Neural progenitor cell (in vitro differentiated cells): ENCODE data around the gene SPTLC1.
"Not testable (repeated sequence)": the region's sequence is repeated elsewhere in the genome, so short reads cannot be mapped to it uniquely, and the experiment has no call there.

Source experiments
- EZH2 ChIP-seq: fragments of 200-600 bp; sonication (generic); IDR thresholded peaks from 2 replicates; pipeline ENCODE4 v1.6.1; 2017; ENCODE audit warnings: antibody characterized with exemption, mild to moderate bottlenecking, moderate library complexity
- TF ChIP-seq, protein P1 (sequence below): fragments of 200-600 bp; sonication (generic); IDR thresholded peaks from 2 replicates; pipeline ENCODE4 v1.5.1; 2017; ENCODE audit warnings: antibody characterized with exemption, mild to moderate bottlenecking

DNA sequence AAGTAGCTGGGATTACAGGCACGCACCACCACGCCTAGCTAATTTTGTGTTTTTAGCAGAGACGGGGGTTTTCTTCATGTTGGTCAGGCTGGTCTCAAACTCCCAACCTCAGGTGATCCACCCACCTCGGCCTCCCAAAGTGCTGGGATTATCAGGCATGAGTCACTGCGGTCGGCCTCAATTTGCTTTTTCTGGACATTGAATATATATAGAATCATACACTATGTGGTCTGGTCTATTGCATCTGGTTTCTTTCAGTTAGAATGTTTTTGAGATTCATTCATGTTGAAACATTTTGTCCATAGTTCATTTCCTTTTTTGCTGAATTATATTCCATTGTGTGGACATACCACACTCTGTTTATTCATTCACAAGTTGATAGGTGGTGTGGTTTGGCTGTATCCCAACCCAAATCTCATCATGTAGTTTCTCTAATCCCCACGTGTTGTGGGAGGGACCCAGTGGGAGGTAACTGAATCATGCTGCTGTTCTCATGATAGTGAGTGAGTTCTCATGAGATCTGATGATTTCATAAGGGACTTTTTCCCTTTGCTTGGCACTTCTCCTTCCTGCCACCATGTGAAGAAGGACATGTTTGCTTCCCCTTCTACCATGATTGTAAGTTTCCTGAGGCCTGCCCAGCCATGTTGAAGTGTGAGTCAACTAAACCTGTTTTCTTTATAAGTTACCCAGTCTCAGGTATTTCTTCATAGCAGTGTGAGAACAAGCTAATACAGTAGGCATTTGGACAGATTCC lies 93.2 kb downstream of the SPTLC1 start:
- TF ChIP-seq, protein P1, sequence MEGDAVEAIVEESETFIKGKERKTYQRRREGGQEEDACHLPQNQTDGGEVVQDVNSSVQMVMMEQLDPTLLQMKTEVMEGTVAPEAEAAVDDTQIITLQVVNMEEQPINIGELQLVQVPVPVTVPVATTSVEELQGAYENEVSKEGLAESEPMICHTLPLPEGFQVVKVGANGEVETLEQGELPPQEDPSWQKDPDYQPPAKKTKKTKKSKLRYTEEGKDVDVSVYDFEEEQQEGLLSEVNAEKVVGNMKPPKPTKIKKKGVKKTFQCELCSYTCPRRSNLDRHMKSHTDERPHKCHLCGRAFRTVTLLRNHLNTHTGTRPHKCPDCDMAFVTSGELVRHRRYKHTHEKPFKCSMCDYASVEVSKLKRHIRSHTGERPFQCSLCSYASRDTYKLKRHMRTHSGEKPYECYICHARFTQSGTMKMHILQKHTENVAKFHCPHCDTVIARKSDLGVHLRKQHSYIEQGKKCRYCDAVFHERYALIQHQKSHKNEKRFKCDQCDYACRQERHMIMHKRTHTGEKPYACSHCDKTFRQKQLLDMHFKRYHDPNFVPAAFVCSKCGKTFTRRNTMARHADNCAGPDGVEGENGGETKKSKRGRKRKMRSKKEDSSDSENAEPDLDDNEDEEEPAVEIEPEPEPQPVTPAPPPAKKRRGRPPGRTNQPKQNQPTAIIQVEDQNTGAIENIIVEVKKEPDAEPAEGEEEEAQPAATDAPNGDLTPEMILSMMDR: not testable (repeated sequence)
- TF ChIP-seq EZH2: not testable (repeated sequence)
